Adrenal gland (tissue), 12 donors: Measurements from ENCODE around the gene STAT4. TPM values are rescaled to one million over a fixed set of nuclear protein-coding genes. Genes with fewer than 3 reads are reported as not detected.

Source experiments
- DNase-seq, 7 donors: peaks; one replicate each; pipeline ENCODE4 v3.0.0-alpha.2; 2019 to 2020
- H3K27ac ChIP-seq, 5 donors: fragments of 200-600 bp; sonication (generic) in 4 of 5; 1 replicate in 3 of 5; 2 replicates in 2 of 5; pipeline versions ENCODE4 v1.5.1 to v1.8.0; 2016 to 2020; ENCODE audit warnings: mild to moderate bottlenecking in 1 of 5
- H3K27me3 ChIP-seq: fragments of 200-600 bp; 2 replicates; pipeline ENCODE4 v1.8.0; 2021
- H3K36me3 ChIP-seq, 2 donors: fragments of 200-600 bp; replicated peaks in 1 of 2; 1 replicate in 1 of 2; 2 replicates in 1 of 2; pipeline versions ENCODE4 v1.5.1 to v1.8.0; 2018 to 2022
- H3K4me1 ChIP-seq, 2 donors: fragments of 200-600 bp; replicated peaks in 1 of 2; 1 replicate in 1 of 2; 2 replicates in 1 of 2; pipeline versions ENCODE4 v1.5.1 to v1.8.0; 2018 to 2021
- H3K4me3 ChIP-seq, 4 donors: fragments of 200-600 bp; sonication (generic) in 3 of 4; one replicate each; pipeline ENCODE4 v1.5.1; 2016 to 2018
- H3K9me3 ChIP-seq, 3 donors: fragments of 200-600 bp; sonication (generic) in 1 of 3; replicated peaks in 1 of 3; 1 replicate in 2 of 3; 2 replicates in 1 of 3; pipeline versions ENCODE4 v1.5.1 to v1.8.0; 2016 to 2021
- CTCF ChIP-seq, 6 experiments: fragments of 450-650 bp in 4 of 6; fragments of 200-600 bp in 2 of 6; sonication (generic) in 1 of 6; IDR thresholded peaks; 1 replicate in 5 of 6; 2 replicates in 1 of 6; pipeline versions ENCODE4 v1.5.1 to v1.8.0; 2016 to 2021; ENCODE audit warnings: antibody characterized with exemption in 6 of 6, mild to moderate bottlenecking in 2 of 6, moderate library complexity in 1 of 6
- POLR2A ChIP-seq, 2 donors: fragments of 450-650 bp; IDR thresholded peaks; one replicate each; pipeline ENCODE4 v1.6.1; 2017; ENCODE audit warnings: antibody characterized with exemption in 2 of 2, mild to moderate bottlenecking in 2 of 2, moderate library complexity in 1 of 2
- WGBS, 4 donors: extraction: QIAGEN DNeasy Blood & Tissue Kit in 2 of 4; methylation state at CpG; one replicate each; pipeline versions ENCODE4 v1.1.5 to v1.1.7; 2013 to 2017; 5-methylcytosine and 5-hydroxymethylcytosine counted together
- intact Hi-C, 2 donors: fragments of 100-400 bp; cut with DNase I; formaldehyde crosslinking; loops; one replicate each; pipeline versions ENCODE4 v1.14.1 to v1.15.0; 2022 to 2023
- polyA plus RNA-seq, 3 donors: library from polyadenylated mRNA; stranded (reverse); fragments of 200-250 nt in 2 of 3; fragments of 350-450 nt in 1 of 3; fragmentation: Illumina TruSeq in 1 of 3; extraction: RNeasy Lipid Tissue Mini Kit (QIAGEN cat#74804) in 1 of 3; gene quantifications; one replicate each; pipeline ENCODE4 v1.2.3, GENCODE V29; 2013 to 2014
- total RNA-seq, 9 donors: library from RNA; depleted of rRNA in 4 of 9; stranded (reverse); fragments of >200 nt in 4 of 9; fragments of 120-200 nt in 1 of 9; fragmentation: NEBNext Ultra II Directional in 1 of 9; extraction: Animal tissue kit (Norgen Biotek cat#: 25700) in 1 of 9; gene quantifications; one replicate each; pipeline versions ENCODE4 v1.1.0 to v1.2.4, GENCODE V29; 2013 to 2023
- donor health status: healthy with polysubstance abuse.
- donor health status: Bipolar disorder and iron deficiency.
- donor health status: DM: yes; HTN: yes; CAD: no.
- donor health status: DM: no; HTN: no; CAD: no.
- donor health status: DM: no; HTN: no; CAD: no.
- donor health status: DM: yes; HTN: yes; CAD: no.

The STAT4 gene
- total and polyA plus RNA-seq, 12 donors, result 0.52 to 5.1 (median 1.4) TPM

GRCh38 chr2:190982262-190983034 lies 168.3 kb downstream of the STAT4 start:
- intact Hi-C loops, result no loop called here
- WGBS, 4 donors, result 88 to 91% (median 91%) methylated on average over 8 of the region's 8 CpGs
- Histone ChIP-seq H3K27ac (no peak overlapping the region), H3K4me3 (no peak overlapping the region), H3K4me1 (no peaks in the 10 kb centered on the region), H3K27me3 (no peaks in the 10 kb centered on the region), H3K9me3 (no peaks in the 10 kb centered on the region), H3K36me3 (peaks cover 0 to 99% of the 10 kb centered on the region in 2 donors)
- DNase-seq, result no peak
- no peak for TF ChIP-seq POLR2A (IDR thresholded peaks at IDR 0.05)
- TF ChIP-seq CTCF (IDR thresholded peaks at IDR 0.05), result no peak

- Histone ChIP-seq H3K4me1 (no peaks in the 10 kb centered on the region), H3K4me3 (no peak overlapping the region), H3K36me3 (peaks cover 0 to 99% of the 10 kb centered on the region in 2 donors), H3K27ac (no peak overlapping the region), H3K27me3 (no peaks in the 10 kb centered on the region), H3K9me3 (no peaks in the 10 kb centered on the region)
- intact Hi-C loops, result no loop called here
- no peak for DNase-seq
- TF ChIP-seq CTCF (IDR thresholded peaks at IDR 0.05) (no peak), POLR2A (IDR thresholded peaks at IDR 0.05) (no peak)
- 89 to 93% (median 91%) methylated on average over 1 of the region's 1 CpG for WGBS, 4 donors
These were observed 169.1 kb downstream of the STAT4 start for GRCh38 chr2:190981733-190982132.

- intact Hi-C loops, result no loop called here
- peaks cover 0 to 99% of the 10 kb centered on the region in 2 donors for H3K36me3 ChIP-seq
- no peaks in the 10 kb centered on the region for H3K27me3 ChIP-seq
- H3K9me3 ChIP-seq, result no peaks in the 10 kb centered on the region
- no peaks in the 10 kb centered on the region for H3K4me1 ChIP-seq
- no peak overlapping the region for H3K4me3 ChIP-seq
- DNase-seq, result no peak
- TF ChIP-seq CTCF (IDR thresholded peaks at IDR 0.05) (no peak), POLR2A (IDR thresholded peaks at IDR 0.05) (no peak)
- no peak overlapping the region for H3K27ac ChIP-seq
- 86 to 88% (median 87%) methylated on average over 6 of the region's 6 CpGs for WGBS, 4 donors
These were observed 169.5 kb downstream of the STAT4 start for GRCh38 chr2:190981333-190981732.

GRCh38 chr2:190980630-190981209 lies 170.1 kb downstream of the STAT4 start:
- Histone ChIP-seq H3K36me3 (peaks cover 0 to 99% of the 10 kb centered on the region in 2 donors), H3K9me3 (no peaks in the 10 kb centered on the region), H3K4me3 (no peak overlapping the region), H3K27me3 (no peaks in the 10 kb centered on the region), H3K4me1 (no peaks in the 10 kb centered on the region), H3K27ac (peak overlapping the region in 2 of 5 donors; percentile 26 to 73)
- no peak for DNase-seq
- TF ChIP-seq POLR2A (IDR thresholded peaks at IDR 0.05), result no peak
- no peak for TF ChIP-seq CTCF (IDR thresholded peaks at IDR 0.05)
- intact Hi-C loops, result no loop called here
- WGBS, 4 donors, result 79 to 85% (median 84%) methylated on average over 10 of the region's 10 CpGs
